Upper lobe of left lung (tissue), 6 donors: ENCODE results near the gene MANSC1. TPM values are rescaled to one million over a fixed set of nuclear protein-coding genes. Genes with fewer than 3 reads are reported as not detected.

Experiments used
- ATAC-seq, 2 donors: fragments of 200-7000 bp; cut with Tn5 transposase; one replicate each; pipeline ENCODE4 v1.9.1; 2022; ENCODE audit warnings: mild to moderate bottlenecking in 2 of 2, moderate library complexity in 2 of 2; ENCODE audit not compliant: low FRiP score in 2 of 2
- DNase-seq, 2 donors: peaks; one replicate each; pipeline ENCODE4 v3.0.0-alpha.2; 2019 to 2020
- H3K27ac ChIP-seq, 4 donors: fragments of 200-600 bp; sonication (generic); one replicate each; pipeline ENCODE4 v1.5.1; 2016 to 2019
- H3K27me3 ChIP-seq, 4 donors: fragments of 200-600 bp; sonication (generic); one replicate each; pipeline ENCODE4 v1.5.1; 2017 to 2019
- H3K36me3 ChIP-seq, 4 donors: fragments of 200-600 bp; sonication (generic); one replicate each; pipeline ENCODE4 v1.5.1; 2016 to 2019
- H3K4me1 ChIP-seq, 4 donors: fragments of 200-600 bp; sonication (generic); one replicate each; pipeline ENCODE4 v1.5.1; 2018 to 2019
- H3K4me3 ChIP-seq, 4 donors: fragments of 200-600 bp; sonication (generic); one replicate each; pipeline ENCODE4 v1.5.1; 2017 to 2019; ENCODE audit warnings: mild to moderate bottlenecking in 2 of 4, moderate library complexity in 1 of 4
- H3K9me3 ChIP-seq, 4 donors: fragments of 200-600 bp; sonication (generic); one replicate each; pipeline ENCODE4 v1.5.1; 2018 to 2019
- EP300 ChIP-seq, 4 donors: sonication (generic); formaldehyde crosslinking; IDR thresholded peaks; one replicate each; pipeline ENCODE4 v1.5.1; 2017; ENCODE audit warnings: antibody characterized with exemption in 4 of 4, control low read depth in 2 of 4
- POLR2A ChIP-seq, 4 donors: fragments of 450-650 bp; IDR thresholded peaks; one replicate each; pipeline ENCODE4 v1.5.1; 2016 to 2017; ENCODE audit warnings: antibody characterized with exemption in 4 of 4, mild to moderate bottlenecking in 2 of 4
- POLR2AphosphoS5 ChIP-seq, 2 donors: sonication (generic); formaldehyde crosslinking; IDR thresholded peaks; one replicate each; pipeline ENCODE4 v1.5.1; 2017; ENCODE audit warnings: antibody characterized with exemption in 2 of 2
- WGBS, 2 donors: methylation state at CpG; one replicate each; pipeline ENCODE4 v1.1.5; 2017 to 2018; 5-methylcytosine and 5-hydroxymethylcytosine counted together
- total RNA-seq, 6 donors: library from RNA; depleted of rRNA in 4 of 6; stranded (reverse); fragments of >200 nt in 4 of 6; gene quantifications; one replicate each; pipeline versions ENCODE4 v1.1.0 to v1.2.1, GENCODE V29; 2016 to 2021
- TF ChIP-seq, protein P1 (sequence below), 6 experiments: fragments of 450-650 bp in 4 of 6; fragments of 200-600 bp in 2 of 6; sonication (generic) in 2 of 6; IDR thresholded peaks; one replicate each; pipeline ENCODE4 v1.5.1; 2016 to 2019; ENCODE audit warnings: antibody characterized with exemption in 6 of 6
- donor health status: DM: no; HTN: no; CAD: no; lungs with moderate emphysema.
- donor health status: DM: no; HTN: yes; CAD: no; lungs with severe emphysema.

The MANSC1 gene
- total RNA-seq, 6 donors from 2014 or later, result 2.1 to 25.2 (median 14.0) TPM

DNA sequence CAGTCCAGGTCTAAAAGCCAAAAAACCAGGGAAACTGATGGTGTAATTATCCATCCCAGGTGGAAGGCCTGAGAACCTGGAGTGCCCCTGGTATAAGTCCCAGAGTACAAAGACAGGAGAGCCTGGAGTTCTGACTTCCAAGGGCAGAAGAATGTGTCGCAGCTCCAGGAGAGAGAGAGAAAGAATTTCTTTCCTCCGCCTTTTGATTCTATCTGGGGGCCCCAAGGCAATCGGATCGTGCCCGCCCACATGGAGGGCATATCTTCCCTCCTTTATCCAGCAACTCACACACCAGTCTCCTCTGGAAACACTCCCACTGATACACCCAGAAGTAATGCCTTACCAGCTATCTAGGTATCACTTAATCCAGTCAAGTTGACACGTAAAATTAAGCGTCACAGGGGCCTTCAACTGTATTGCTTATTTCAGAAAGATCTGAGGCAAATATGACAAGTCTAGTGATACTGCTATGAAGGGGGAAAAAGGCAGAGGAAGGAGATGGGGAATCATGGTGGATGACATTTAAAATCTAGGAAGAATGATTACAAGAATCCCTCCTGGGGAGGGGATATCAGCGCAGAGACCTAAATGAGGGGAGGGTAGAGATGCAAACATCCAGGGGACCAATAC, 52.7 kb downstream of the MANSC1 start:
- Histone ChIP-seq H3K4me1 (peaks cover 0 to 10% (median 0%) of the 10 kb centered on the region in 4 donors), H3K36me3 (no peaks in the 10 kb centered on the region), H3K27me3 (no peaks in the 10 kb centered on the region), H3K9me3 (no peaks in the 10 kb centered on the region), H3K4me3 (no peak overlapping the region), H3K27ac (no peak overlapping the region)
- WGBS, 2 donors, result 86 to 89% methylated on average over 8 of the region's 8 CpGs
- TF ChIP-seq, protein P1, sequence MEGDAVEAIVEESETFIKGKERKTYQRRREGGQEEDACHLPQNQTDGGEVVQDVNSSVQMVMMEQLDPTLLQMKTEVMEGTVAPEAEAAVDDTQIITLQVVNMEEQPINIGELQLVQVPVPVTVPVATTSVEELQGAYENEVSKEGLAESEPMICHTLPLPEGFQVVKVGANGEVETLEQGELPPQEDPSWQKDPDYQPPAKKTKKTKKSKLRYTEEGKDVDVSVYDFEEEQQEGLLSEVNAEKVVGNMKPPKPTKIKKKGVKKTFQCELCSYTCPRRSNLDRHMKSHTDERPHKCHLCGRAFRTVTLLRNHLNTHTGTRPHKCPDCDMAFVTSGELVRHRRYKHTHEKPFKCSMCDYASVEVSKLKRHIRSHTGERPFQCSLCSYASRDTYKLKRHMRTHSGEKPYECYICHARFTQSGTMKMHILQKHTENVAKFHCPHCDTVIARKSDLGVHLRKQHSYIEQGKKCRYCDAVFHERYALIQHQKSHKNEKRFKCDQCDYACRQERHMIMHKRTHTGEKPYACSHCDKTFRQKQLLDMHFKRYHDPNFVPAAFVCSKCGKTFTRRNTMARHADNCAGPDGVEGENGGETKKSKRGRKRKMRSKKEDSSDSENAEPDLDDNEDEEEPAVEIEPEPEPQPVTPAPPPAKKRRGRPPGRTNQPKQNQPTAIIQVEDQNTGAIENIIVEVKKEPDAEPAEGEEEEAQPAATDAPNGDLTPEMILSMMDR (IDR thresholded peaks at IDR 0.05), result no peak
- TF ChIP-seq POLR2AphosphoS5 (IDR thresholded peaks at IDR 0.05) (no peak), EP300 (IDR thresholded peaks at IDR 0.05) (no peak)
- ATAC-seq, result no peak
- DNase-seq, result no peak

DNA sequence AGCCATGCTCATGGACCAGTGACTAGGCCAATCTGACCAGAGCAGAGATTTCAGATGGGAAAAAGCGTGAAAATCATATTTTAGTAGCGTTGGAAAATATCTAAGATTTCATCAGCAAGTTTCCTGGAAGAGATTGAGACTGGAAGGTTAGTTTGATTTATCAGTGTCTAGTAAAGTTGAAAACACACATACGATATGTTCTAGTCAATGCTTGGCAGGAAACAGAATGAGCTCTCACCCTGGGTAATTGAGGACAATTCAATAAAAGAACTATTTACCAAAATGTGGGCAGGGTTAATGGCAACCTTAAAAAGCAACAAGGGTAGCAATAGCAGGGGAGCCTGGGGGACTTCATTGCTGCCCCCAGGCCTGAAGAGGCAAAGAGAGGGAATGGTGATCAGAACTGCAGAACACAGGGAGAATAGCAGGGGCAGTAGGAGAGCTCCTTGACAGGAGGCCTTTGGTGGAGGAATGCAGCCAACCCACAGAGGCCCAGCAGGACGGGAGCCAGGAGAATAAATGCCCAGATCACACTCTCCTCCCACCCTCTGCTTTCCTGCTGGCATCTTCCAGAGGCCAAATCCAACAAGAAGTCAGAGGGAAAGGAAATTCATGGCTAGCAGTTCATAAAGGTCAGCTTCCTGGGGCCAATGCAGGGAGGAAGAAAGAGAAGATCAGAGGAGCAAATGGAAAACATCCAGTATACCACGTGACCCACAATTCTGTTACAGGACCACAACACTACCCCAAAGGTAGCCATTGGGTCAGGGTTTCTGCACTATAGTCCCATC, 55.6 kb downstream of the MANSC1 start:
- no peak overlapping the region for H3K27ac ChIP-seq
- H3K9me3 ChIP-seq, result no peaks in the 10 kb centered on the region
- H3K36me3 ChIP-seq, result no peaks in the 10 kb centered on the region
- H3K27me3 ChIP-seq, result no peaks in the 10 kb centered on the region
- H3K4me3 ChIP-seq, result no peak overlapping the region
- DNase-seq, result no peak
- no peak for ATAC-seq
- 74 to 75% methylated on average over 4 to 5 of the region's 5 CpGs for WGBS, 2 donors
- TF ChIP-seq, protein P1 (IDR thresholded peaks at IDR 0.05), result no peak
- TF ChIP-seq POLR2A (IDR thresholded peaks at IDR 0.05), result no peak
- TF ChIP-seq POLR2AphosphoS5 (IDR thresholded peaks at IDR 0.05), result no peak
- H3K4me1 ChIP-seq, result peaks cover 0 to 10% (median 0%) of the 10 kb centered on the region in 4 donors

DNA sequence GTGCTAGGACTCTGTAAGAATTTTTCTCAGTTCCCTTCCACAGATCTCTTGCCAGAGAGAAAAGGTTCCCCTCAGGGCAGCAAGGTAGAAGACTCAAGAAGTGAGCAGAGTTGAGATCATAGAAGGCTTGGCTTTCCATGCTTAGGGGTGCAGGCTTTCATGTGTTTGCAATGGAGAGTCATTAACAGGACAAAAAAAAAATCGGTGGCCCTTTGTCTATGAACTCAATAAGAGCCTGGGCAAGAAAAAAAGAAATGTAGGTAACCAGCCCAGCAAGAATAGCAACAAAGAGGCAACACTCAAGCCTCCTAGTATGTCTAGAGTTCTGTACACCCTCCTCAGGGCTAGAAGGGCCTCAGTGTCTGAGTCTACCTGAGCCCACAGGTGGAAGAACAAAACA, 59.8 kb downstream of the MANSC1 start:
- H3K9me3 ChIP-seq, result no peaks in the 10 kb centered on the region
- H3K36me3 ChIP-seq, result no peaks in the 10 kb centered on the region
- H3K27ac ChIP-seq, result no peak overlapping the region
- H3K4me1 ChIP-seq, result peaks cover 0 to 10% (median 0%) of the 10 kb centered on the region in 4 donors
- DNase-seq (no peak), ATAC-seq (no peak)
- 62 to 70% methylated on average over 1 of the region's 1 CpG for WGBS, 2 donors
- H3K4me3 ChIP-seq, result no peak overlapping the region
- H3K27me3 ChIP-seq, result no peaks in the 10 kb centered on the region
- TF ChIP-seq POLR2AphosphoS5 (IDR thresholded peaks at IDR 0.05) (no peak), POLR2A (IDR thresholded peaks at IDR 0.05) (no peak), EP300 (IDR thresholded peaks at IDR 0.05) (no peak)
- TF ChIP-seq, protein P1 (IDR thresholded peaks at IDR 0.05), result no peak

DNA sequence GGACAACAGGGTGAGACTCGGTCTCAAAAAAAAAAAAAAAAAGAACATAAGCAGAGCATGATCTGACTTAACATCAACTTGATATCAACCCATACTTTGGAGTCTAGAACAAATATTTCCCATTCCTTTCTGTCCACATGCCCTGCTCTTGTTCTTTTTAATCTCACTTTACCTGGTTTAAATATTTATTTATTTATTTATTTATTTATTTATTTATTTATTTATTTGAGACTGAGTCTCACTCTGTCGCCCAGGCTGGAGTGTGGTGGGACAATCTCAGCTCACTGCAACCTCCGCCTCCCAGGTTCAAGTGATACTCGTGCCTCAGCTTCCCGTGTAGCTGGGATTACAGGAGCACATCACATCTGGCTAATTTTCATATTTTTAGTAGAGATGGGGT, 63.6 kb downstream of the MANSC1 start:
- no peaks in the 10 kb centered on the region for H3K27me3 ChIP-seq
- ATAC-seq, result no peak
- 85 to 91% methylated on average over 5 of the region's 5 CpGs for WGBS, 2 donors
- no peak for DNase-seq
- no peaks in the 10 kb centered on the region for H3K9me3 ChIP-seq
- peaks cover 0 to 8% (median 0%) of the 10 kb centered on the region in 4 donors for H3K4me1 ChIP-seq
- H3K27ac ChIP-seq, result no peak overlapping the region
- no peaks in the 10 kb centered on the region for H3K36me3 ChIP-seq
- no peak for TF ChIP-seq POLR2A (IDR thresholded peaks at IDR 0.05)
- no peak for TF ChIP-seq POLR2AphosphoS5 (IDR thresholded peaks at IDR 0.05)
- TF ChIP-seq, protein P1 (IDR thresholded peaks at IDR 0.05), result no peak
- no peak overlapping the region for H3K4me3 ChIP-seq
